Loucy (cell line): ENCODE data around the gene DUSP7.

Source experiments
- H2AFZ ChIP-seq: fragments of 200-600 bp; sonication (generic); 2 replicates; pipeline ENCODE4 v1.6.0; 2016; ENCODE audit warnings: antibody characterized with exemption, mild to moderate bottlenecking, low read length, moderate library complexity
- H3F3A ChIP-seq: fragments of 200-600 bp; 2 replicates; pipeline ENCODE4 v1.6.0; 2016; ENCODE audit warnings: antibody characterized with exemption, low read depth, mild to moderate bottlenecking
- H3K27me3 ChIP-seq: fragments of 200-600 bp; sonication (generic); 2 replicates; pipeline ENCODE4 v1.6.1; 2014; ENCODE audit warnings: low read length, mild to moderate bottlenecking; ENCODE audit not compliant: insufficient read depth, poor library complexity, severe bottlenecking
- H3K36me3 ChIP-seq: fragments of 200-600 bp; sonication (generic); 2 replicates; pipeline ENCODE4 v1.6.1; 2016; ENCODE audit warnings: low read length; ENCODE audit not compliant: insufficient read depth
- H3K4me1 ChIP-seq: fragments of 200-600 bp; sonication (generic); 2 replicates; pipeline ENCODE4 v1.5.1; 2014; ENCODE audit warnings: low read length, mild to moderate bottlenecking; ENCODE audit not compliant: insufficient read depth, poor library complexity, severe bottlenecking
- H3K4me2 ChIP-seq: fragments of 200-600 bp; sonication (generic); 2 replicates; pipeline ENCODE4 v1.6.0; 2014; ENCODE audit warnings: antibody characterized with exemption, low read length, low read depth, mild to moderate bottlenecking; ENCODE audit not compliant: poor library complexity, severe bottlenecking
- H3K4me3 ChIP-seq: fragments of 200-600 bp; sonication (generic); 2 replicates; pipeline ENCODE4 v1.5.1; 2014; ENCODE audit warnings: low read length, mild to moderate bottlenecking, mixed read lengths; ENCODE audit not compliant: poor library complexity, severe bottlenecking
- H3K79me2 ChIP-seq: fragments of 200-600 bp; sonication (generic); 2 replicates; pipeline ENCODE4 v1.6.1; 2014; ENCODE audit warnings: low read length; ENCODE audit not compliant: insufficient read depth
- H3K9ac ChIP-seq: fragments of 200-600 bp; sonication (generic); 2 replicates; pipeline ENCODE4 v1.6.0; 2014; ENCODE audit warnings: mild to moderate bottlenecking, low read depth, low read length, moderate library complexity; ENCODE audit not compliant: poor library complexity, severe bottlenecking
- H3K9me2 ChIP-seq: fragments of 200-600 bp; sonication (generic); replicated peaks from 2 replicates; pipeline ENCODE4 v1.6.1; 2016; ENCODE audit warnings: low read depth, low read length, mixed read lengths
- H3K9me3 ChIP-seq: fragments of 200-600 bp; sonication (generic); 2 replicates; pipeline ENCODE4 v1.6.1; 2014; ENCODE audit warnings: mild to moderate bottlenecking, antibody characterized with exemption, low read length, low read depth; ENCODE audit not compliant: insufficient read depth
- H4K20me1 ChIP-seq: fragments of 200-600 bp; sonication (generic); 2 replicates; pipeline ENCODE4 v1.6.0; 2014; ENCODE audit warnings: antibody characterized with exemption, low read length, mild to moderate bottlenecking; ENCODE audit not compliant: insufficient read depth, poor library complexity, severe bottlenecking
- CTCF ChIP-seq: fragments of 200-600 bp; sonication (generic); conservative IDR thresholded peaks from 2 replicates; pipeline ENCODE4 v1.5.1; 2014; ENCODE audit warnings: mild to moderate bottlenecking, antibody characterized with exemption, low read length
- EZH2phosphoT487 ChIP-seq: fragments of 200-600 bp; IDR thresholded peaks from 2 replicates; pipeline ENCODE4 v1.6.1; 2018; ENCODE audit warnings: antibody characterized with exemption, mild to moderate bottlenecking, moderate library complexity, borderline replicate concordance

The DUSP7 gene

DNA sequence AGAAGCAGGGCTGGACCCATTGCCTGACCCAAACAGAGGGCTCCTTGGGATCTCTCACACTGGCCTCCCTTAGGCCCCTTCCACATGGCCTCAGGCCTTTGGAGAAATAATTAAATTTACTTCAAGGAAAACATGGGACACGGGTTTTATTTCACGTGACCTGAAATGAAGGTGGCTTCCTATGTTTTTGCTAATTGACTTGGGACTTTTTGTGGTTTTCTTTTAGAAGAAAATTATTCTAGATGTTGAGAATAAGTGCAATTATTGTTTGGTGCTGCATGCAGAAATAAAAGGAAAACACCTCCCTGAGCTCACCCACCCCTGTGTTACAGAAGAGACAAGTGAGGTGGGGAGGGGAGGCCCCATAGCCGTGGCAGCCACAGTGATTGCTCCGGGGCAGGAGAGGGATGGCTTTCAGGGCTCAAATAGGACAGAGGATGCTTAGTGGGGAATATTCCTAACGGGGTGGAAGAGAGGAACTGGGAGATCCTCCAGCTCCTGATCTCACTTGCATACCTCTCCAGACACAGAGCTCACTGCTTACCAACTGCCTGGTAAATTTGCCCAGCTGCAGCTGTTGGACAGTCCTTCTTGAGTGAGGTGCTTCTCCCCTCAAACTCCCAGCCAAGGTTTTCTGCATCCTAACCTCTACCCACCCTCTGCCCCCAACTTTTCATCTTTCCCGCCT, 31.5 kb downstream of the DUSP7 start:
- no peaks in the 10 kb centered on the region for H4K20me1 ChIP-seq
- peaks cover 8% of the 10 kb centered on the region for H3K4me1 ChIP-seq
- H3K9ac ChIP-seq: no peak overlapping the region
- TF ChIP-seq CTCF: no peak
- no peak for TF ChIP-seq EZH2phosphoT487
- H3K4me3 ChIP-seq: no peak overlapping the region
- no peak overlapping the region for H3K4me2 ChIP-seq
- no peaks in the 10 kb centered on the region for H3K9me3 ChIP-seq
- H3K27me3 ChIP-seq: no peaks in the 10 kb centered on the region
- no peaks in the 10 kb centered on the region for H3F3A ChIP-seq
- H2AFZ ChIP-seq: no peak overlapping the region
- no peaks in the 10 kb centered on the region for H3K36me3 ChIP-seq
- no peaks in the 10 kb centered on the region for H3K9me2 ChIP-seq
- H3K79me2 ChIP-seq: no peaks in the 10 kb centered on the region

DNA sequence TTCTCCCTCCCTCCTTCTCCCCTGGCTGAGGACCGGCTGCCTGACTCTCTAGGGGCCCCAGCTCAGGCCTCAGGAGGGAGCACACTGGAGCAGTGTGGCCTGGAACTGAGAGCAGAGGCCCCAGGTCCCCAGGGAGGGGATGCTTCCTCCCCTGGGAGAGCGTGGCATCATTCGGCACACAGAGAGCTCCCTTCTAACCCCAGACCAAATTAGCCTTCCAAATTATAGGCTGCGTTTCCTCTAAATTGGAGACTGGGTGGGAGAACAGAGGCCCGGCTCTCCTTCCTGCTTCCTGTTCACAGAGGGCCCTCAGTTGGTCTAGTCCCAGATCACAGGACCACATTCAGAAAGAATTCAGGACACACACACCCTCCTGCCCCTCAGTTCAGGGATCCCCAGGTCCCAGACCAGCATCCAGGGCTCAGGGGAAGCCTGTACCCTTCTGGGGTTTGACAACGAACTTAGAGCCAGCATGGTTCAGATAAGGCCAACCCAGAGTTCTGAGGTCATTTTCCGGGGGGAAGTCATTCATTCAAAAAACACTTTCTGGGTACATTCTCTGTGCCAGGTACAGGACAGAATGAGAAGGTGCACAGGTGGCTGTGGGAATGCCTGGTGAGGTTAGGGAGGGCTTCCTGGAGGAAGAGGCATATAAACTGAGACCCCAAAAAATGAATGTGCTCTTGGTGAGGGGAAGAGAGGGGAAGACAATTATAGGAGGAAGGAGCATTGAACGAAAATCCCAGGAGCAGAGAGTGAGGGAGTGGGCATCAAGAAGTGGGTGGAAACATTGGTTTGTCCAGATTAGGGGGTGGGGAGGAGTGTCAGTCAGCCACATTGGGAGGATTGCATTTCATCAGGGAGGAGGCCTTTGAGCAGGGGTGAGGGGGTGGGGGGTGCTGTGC, 32.3 kb downstream of the DUSP7 start:
- Histone ChIP-seq H2AFZ (peak overlapping the region; percentile 51), H3K79me2 (no peaks in the 10 kb centered on the region), H3K27me3 (no peaks in the 10 kb centered on the region), H3K4me3 (no peak overlapping the region), H4K20me1 (no peaks in the 10 kb centered on the region), H3K36me3 (no peaks in the 10 kb centered on the region), H3K4me1 (peaks cover 8% of the 10 kb centered on the region), H3F3A (no peaks in the 10 kb centered on the region), H3K9ac (no peak overlapping the region), H3K4me2 (no peak overlapping the region), H3K9me2 (no peaks in the 10 kb centered on the region), H3K9me3 (no peaks in the 10 kb centered on the region)
- TF ChIP-seq CTCF (no peak), EZH2phosphoT487 (no peak)

DNA sequence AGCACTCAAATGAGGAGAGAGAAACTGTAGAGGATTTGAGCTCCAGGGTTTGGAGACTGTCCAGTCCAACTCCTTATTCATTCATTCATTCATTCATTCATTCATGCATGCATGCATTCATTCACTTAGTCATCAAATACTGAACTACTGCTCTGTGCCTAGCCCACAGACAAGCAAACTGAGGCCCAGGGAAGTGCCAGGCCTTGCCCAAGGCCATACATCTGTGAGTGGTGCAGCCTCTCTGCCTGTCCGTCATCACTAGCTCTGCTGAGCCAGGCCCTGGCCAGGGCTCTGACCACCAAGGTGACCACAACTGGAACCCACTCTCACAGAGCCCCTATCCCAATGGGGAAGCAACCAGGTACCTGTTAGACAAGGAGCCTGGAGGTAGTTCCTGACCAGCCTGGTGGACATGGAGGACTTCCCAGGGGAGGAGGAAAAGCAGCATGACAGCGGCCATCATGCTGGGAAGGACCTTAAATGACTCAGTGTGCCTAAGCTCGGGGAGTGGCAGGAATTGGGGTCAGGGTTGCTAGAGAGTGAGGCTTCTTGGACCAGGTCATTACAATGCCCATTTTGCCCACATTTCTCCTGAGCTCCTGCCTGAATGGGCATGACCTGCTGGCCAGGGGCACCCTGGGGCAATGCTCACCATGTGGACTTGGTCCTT, 33.1 kb downstream of the DUSP7 start:
- no peaks in the 10 kb centered on the region for H4K20me1 ChIP-seq
- no peaks in the 10 kb centered on the region for H3K79me2 ChIP-seq
- H2AFZ ChIP-seq: no peak overlapping the region
- H3K9me2 ChIP-seq: no peaks in the 10 kb centered on the region
- H3F3A ChIP-seq: no peaks in the 10 kb centered on the region
- no peak overlapping the region for H3K4me2 ChIP-seq
- TF ChIP-seq EZH2phosphoT487 (no peak), CTCF (no peak)
- peaks cover 8% of the 10 kb centered on the region for H3K4me1 ChIP-seq
- H3K27me3 ChIP-seq: no peaks in the 10 kb centered on the region
- no peak overlapping the region for H3K9ac ChIP-seq
- H3K4me3 ChIP-seq: no peak overlapping the region
- no peaks in the 10 kb centered on the region for H3K36me3 ChIP-seq
- H3K9me3 ChIP-seq: no peaks in the 10 kb centered on the region
